Gastroesophageal sphincter (tissue), 3 donors: ENCODE results near the gene HS6ST3.

ENCODE experiments used
- CTCF ChIP-seq, 4 experiments: fragments of 200-600 bp in 2 of 4; fragments of 450-650 bp in 2 of 4; sonication (generic) in 1 of 4; IDR thresholded peaks; one replicate each; pipeline ENCODE4 v1.5.1; 2017 to 2019; ENCODE audit warnings: antibody characterized with exemption in 4 of 4, mild to moderate bottlenecking in 2 of 4, moderate library complexity in 2 of 4
- POLR2A ChIP-seq, 2 donors: fragments of 450-650 bp; IDR thresholded peaks; one replicate each; pipeline ENCODE4 v1.6.1; 2017; ENCODE audit warnings: antibody characterized with exemption in 2 of 2, mild to moderate bottlenecking in 2 of 2, moderate library complexity in 1 of 2

- TF ChIP-seq CTCF (IDR thresholded peaks at IDR 0.05) (no peak), POLR2A (IDR thresholded peaks at IDR 0.05) (no peak)
These were observed 790.5 kb downstream of the HS6ST3 start for GRCh38 chr13:96880419-96880818.
